ENCODE measurements around the gene DPPA4.

The DPPA4 gene

DNA sequence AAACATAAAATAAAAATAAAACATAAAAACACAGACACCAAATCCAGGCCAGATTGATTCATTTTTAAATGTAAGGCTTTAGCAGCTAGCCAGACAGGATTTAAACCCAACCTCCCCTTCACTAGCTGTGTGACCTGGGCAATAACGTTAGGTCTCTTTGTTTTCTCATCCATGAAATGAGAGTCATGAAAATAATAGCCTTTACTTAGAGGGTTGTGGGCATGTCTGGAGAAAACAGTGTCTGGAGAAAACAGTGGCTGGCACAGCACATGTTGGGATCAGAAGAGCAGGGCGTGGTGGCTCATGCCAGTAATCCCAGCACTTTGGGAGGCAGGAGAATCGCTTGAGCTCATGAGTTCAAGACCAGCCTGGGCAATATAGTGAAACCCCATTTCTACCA lies 1.9 kb upstream of the DPPA4 start:
- TF ChIP-seq, protein P1, sequence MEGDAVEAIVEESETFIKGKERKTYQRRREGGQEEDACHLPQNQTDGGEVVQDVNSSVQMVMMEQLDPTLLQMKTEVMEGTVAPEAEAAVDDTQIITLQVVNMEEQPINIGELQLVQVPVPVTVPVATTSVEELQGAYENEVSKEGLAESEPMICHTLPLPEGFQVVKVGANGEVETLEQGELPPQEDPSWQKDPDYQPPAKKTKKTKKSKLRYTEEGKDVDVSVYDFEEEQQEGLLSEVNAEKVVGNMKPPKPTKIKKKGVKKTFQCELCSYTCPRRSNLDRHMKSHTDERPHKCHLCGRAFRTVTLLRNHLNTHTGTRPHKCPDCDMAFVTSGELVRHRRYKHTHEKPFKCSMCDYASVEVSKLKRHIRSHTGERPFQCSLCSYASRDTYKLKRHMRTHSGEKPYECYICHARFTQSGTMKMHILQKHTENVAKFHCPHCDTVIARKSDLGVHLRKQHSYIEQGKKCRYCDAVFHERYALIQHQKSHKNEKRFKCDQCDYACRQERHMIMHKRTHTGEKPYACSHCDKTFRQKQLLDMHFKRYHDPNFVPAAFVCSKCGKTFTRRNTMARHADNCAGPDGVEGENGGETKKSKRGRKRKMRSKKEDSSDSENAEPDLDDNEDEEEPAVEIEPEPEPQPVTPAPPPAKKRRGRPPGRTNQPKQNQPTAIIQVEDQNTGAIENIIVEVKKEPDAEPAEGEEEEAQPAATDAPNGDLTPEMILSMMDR (IDR thresholded peaks at IDR 0.05; ENCODE audit: borderline replicate concordance, insufficient read depth, low read depth, low read length) = no peak
- no peak overlapping the region for H3K4me3 ChIP-seq (ENCODE audit: low read depth, low read length)

DNA sequence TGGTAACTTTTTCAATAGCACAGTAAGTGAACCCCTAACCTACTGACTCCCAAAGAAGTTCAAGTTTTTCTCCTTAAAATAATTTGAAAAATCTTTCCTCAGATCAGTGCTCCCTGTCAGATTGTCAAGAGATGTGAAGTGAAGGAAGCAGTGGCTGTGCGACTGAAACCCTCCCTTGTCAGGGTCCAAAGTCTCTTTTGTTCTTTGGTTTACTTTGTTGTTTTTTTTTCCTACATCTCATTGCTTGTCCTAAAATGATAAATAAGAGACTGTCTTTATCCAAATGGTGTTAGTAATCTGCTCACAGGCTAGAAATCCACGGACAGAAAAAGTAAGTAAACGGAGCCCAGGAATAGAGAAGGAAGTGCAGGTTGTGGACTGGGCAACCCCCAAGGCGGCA lies 976 bp upstream of the DPPA4 start:
- TF ChIP-seq, protein P1 (IDR thresholded peaks at IDR 0.05; ENCODE audit: borderline replicate concordance, insufficient read depth, low read depth, low read length) = no peak
- no peak overlapping the region for H3K4me3 ChIP-seq (ENCODE audit: low read depth, low read length)

DNA sequence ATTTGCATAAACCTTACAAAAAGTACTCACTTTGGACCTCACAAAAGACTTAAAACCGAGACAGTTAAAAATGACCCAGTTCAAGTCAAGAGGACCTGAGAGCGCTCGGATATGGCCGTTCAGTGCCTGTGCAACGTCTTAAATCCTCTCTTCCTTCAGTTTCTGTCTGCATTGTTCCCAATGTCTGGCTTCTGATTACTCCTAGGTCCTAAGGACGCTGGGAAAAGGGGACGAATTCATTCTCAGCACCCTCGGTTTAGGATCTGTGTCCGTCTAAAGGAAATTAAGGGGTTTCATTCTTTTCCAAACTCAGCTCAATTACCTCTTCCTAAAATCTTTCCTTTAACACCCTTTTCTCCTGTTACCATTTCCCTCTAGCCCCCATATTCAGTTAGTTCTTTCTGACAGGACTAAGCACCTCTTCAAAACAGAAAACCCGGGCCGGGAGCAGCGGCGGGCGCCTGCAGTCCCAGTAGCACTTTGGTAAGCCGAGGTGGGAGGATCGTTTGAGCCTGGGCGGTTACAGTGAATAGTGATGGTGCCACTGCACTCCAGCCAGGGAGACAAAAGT lies 970 bp downstream of the DPPA4 start:
- H3K4me3 ChIP-seq (ENCODE audit: low read depth, low read length) = no peak overlapping the region
- TF ChIP-seq, protein P1 (IDR thresholded peaks at IDR 0.05; ENCODE audit: borderline replicate concordance, insufficient read depth, low read depth, low read length) = no peak

DNA sequence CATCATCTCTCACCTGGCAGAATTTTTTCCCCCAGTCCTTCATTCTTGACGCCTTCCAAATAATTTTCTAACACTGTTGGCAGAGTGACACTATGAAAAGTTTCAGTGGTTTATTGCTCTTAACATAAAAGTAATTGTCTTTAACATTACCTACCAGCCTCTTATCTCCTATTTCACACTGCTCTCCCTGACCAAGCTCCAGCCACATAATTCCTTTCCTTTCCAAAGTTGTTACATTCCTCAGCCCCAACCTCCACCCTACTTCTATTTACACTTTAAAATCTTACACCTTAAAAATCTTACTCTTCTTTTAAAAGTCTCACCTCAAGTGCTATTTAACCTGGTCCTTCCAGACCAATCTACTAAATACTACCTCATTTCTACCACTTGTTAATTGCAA lies 2.8 kb downstream of the DPPA4 start:
- TF ChIP-seq, protein P1 (IDR thresholded peaks at IDR 0.05; ENCODE audit: borderline replicate concordance, insufficient read depth, low read depth, low read length) = no peak
- no peak overlapping the region for H3K4me3 ChIP-seq (ENCODE audit: low read depth, low read length)

DNA sequence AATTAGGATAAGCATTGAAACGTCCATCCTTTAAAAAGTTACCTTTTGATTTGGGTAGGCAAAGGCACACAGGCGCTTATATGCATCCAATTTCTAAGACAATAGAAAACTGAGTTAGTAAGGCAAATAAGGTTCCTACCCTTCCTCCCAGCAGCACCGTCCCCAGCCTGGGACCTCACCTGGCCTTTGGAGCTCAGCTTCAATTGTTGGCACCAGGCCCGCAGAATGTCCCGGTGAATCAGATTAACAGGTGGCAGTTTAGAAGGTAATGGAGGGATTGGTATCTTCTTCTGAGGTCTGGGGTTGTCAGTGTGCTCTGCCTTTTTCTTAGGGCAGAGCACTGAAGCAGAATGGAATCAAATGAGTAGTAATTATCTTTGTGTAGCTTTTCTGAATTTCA lies 5.7 kb downstream of the DPPA4 start:
- no peak overlapping the region for H3K4me3 ChIP-seq (ENCODE audit: low read depth, low read length)
- TF ChIP-seq, protein P1 (IDR thresholded peaks at IDR 0.05; ENCODE audit: borderline replicate concordance, insufficient read depth, low read depth, low read length) = no peak

DNA sequence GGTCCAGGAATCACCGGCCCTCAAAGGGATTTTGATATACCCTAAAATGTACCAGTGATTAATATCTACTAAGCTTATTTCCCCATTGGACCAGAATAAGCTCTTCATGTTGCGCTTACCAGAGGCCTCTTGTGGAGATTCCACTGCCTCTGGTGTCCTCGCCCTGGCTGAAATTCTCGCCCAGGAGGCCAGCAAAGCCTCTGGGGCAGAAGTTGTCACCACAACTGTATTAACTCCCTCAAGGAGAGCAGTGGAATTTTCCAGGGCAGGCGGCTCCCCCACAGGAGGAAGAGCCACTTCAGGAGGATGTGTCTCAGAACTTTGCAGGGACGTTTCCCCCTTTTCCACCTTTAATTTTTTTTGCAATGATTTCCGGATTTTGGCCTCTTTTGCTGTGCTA lies 6.9 kb downstream of the DPPA4 start:
- H3K4me3 ChIP-seq (ENCODE audit: low read depth, low read length) = no peak overlapping the region

DNA sequence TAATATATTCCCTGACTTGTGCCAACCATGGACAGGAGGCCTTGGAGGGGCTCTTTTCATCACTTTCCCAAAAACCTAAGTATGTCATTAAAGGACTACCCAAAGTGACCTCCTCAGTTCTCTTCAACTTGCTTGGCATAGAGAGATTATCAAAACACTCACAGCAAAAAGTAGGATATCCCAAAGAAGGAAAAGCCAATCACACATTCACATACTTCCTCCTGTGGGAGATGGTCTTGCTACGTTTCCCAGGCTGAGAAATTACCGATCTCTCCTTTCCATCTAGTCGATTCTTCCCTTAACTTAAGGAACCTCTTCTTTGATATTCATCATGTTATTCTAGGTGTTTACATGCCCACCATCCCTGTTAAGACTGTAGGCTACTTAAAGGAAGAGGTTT lies 9.1 kb downstream of the DPPA4 start:
- TF ChIP-seq, protein P1 (IDR thresholded peaks at IDR 0.05; ENCODE audit: borderline replicate concordance, insufficient read depth, low read depth, low read length) = no peak
- H3K4me3 ChIP-seq (ENCODE audit: low read depth, low read length) = no peak overlapping the region

More for the DNA sequence above, 6.9 kb downstream of the DPPA4 start:
- TF ChIP-seq, protein P1 (IDR thresholded peaks at IDR 0.05; ENCODE audit: borderline replicate concordance, insufficient read depth, low read depth, low read length) = no peak

All from GM12875 (cell line).